HG02938 (cell line): ENCODE measurements around the gene SLC7A5.
"Not testable (repeated sequence)": the region's sequence is repeated elsewhere in the genome, so short reads cannot be mapped to it uniquely, and the experiment has no call there.

Experiments
- ATAC-seq: cut with Tn5 transposase; IDR thresholded peaks from one replicate; pipeline ENCODE4 v1.9.1; 2021; ENCODE audit warnings: mild to moderate bottlenecking, moderate library complexity; ENCODE audit not compliant: unreplicated experiment

Gene SLC7A5

DNA sequence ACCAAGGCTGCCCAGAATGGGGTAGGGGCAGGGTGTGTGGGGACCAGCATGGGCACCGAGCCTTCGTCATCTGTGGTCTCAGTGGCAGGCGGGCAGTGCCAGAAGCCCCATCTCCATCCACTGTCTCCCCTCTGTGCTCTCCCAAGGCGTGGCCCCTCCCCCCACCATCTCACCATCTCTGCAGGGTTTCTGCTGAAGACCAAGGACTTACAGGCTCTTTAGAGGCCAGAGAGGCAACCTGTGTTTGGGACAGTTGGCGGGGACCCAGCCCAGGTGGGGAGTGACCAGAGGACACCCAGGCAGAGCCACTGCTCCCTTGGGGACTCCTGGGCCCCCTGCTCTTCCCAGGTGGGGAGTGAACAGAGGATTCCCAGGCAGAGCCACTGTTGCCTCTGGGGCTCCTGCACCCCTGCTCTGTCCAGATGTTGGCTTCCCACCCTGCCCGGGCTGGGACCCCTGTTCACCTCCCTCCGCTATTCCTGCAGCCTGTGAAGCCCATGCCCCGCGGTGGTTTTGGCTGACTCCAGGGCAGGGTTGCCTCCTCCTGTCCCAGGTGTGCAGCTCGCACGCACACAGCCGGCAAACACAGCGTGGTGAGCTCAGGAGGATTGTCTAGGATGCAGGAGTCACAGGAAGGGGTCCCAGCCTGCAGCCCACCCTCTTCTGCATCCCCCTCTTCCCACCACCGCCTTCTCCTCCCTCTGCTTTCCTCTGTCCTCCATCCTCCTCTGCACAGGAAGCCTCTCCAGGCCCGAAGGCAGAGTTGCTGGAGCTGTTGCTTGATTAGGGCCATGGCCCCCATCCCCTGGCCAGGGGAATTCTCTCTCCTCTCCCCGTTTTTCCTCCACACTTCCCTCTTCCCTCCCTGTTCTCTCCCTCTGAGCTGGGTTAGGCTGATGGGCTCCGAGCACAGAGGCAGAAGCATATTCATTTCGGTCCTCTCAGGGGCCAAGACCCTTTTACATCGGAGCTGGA, 45.0 kb downstream of the SLC7A5 start:
- no peak for ATAC-seq

DNA sequence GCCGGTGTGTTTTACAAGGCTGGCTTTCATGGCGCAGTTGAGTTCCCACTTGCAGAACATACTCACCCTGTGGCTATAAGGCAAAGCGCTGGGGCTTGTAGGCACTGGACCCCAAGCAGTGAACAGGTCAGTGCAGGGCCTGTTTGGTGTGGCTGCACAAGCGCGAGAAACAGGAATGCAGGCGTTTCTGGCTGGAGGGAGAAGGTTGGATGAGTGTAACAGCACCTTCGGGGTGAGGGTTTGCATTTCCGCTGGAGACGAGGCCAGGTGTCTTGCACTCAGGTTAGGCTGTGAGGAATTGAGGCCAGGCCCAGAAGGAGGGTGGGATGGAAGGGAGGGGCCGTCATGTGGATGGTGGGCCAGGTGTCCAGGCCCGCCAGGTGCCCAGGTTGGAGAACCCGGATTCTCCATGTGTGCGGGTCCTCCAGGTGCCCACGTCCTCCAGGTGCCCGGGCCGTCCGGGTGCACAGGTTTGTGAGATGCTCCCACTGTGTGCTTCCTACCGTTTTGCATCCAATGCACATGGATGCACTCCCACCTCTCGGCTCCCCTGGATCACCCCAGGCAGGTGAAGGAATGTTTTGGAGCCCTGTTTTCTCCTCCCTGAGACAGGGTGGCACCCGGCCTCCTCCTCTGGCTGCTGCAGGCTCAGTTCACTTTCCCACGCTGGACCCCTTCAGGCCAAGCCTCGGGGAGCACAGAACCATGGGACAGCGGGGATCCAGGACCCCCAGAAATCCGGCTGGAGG, 46.0 kb downstream of the SLC7A5 start:
- ATAC-seq = no peak

DNA sequence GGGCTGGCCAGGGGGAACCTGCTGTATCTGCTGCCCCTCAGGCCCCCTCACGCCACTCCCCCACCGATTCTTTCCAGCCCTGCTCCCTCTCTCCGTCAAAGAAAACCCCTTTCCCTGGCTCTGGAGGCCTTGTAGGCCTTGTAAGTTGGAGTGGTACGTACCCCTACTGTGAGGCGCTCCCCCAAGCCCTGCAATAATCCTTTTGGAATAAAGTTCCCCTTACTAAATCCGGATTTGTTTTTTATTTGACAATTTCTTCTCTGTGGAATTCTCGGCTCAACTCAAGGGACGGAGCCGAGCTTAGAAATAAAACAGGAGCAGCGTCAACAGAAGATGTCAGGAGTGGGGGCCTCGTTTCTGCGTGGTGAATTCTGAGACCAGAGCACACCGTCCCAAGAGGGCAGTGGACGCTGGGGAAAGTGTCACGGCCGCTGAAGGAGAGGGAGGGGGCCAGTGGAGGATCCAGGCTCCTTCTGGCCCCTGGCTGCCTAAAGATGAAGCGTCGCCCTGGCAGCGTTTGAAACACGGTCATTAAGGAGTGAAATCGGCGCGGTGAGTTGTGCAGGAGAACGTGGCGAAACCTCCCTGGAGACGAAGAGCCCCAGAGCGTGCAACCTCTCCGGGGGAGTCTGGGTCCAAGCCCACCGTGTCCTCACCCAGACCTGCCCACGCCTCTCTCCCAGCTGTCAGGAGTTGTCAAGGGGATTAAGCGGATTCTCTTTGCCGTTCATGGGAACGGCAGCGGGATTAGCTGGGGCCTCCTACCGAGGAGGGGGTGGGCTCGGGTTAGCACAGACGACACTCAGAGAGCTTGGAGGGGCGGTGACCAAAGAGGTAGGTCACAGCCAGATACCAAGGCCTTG, 47.0 kb downstream of the SLC7A5 start:
- ATAC-seq = no peak

DNA sequence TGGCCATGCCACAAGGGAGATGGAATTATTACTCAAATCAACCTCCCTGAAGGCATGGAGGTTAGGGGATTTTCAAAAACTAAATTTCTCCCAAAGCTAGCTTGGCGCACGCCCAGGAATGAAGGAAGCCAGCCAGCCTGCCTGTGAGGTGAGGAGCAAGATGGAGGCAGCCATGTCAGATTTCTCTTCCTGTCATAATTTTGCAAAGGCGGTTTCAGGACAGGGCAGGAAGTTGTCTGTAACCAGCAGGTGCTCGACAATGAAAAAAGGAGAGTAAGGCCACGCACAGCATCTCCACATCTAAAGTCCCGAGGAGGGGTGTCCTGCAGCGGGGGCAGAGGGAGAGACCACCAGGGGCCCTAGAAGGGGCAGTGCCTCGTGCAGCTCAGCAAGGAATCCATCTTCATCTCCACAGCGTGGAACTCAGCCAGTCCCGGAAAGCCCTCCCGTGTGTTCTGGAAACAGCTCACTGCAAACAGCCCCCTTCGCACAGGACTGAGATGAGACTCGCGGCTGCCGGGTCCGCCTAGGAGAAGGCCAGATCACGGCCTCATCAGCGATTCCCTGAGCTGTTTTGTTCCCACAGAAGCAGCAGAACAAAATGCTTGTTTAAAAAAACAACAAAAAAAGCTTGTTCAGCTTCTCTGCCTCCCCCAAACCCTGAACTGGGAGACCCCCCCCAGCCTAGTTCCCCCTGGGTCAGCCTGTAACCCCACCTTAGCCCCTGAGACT, 47.8 kb downstream of the SLC7A5 start:
- ATAC-seq = no peak

DNA sequence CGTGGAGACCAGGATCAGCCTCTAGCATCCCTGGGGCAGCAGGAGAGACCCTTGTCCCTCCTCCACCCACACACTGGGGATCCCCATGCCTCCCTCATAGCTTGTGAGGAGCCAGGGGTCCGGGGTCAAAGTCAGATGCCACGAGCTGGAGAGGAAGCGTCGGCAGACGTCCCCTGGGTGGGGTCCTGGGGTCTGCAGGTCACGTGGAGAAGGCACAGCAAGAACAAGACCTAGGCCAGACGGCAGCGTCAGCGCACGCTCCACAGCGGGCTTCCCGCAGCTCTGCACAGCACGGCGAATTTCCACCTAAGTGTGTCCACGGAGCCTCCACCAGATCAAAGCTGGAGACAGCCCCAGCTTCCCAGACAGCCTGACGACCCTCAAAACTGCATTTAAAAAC, 49.3 kb downstream of the SLC7A5 start:
- no peak for ATAC-seq

DNA sequence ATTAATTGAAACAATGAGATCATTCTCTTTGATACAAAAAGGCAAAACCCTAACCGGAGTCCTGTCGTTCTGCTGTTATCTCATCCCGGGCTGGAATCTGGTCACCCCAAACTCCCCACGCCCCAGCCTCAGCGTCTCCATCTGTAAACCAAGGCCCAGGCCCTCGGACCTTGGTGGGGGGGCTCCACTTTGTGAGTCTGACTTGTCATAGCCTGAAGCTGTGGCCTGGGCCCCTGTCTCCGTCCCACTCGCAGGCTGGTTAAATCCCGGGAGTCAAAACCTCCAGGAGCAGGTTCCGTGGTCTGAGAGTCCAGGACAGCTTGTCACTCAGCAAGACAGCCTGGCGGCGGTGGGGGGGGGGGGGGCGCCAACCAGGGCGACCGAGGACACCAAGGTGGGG, 50.0 kb downstream of the SLC7A5 start:
- no peak for ATAC-seq

DNA sequence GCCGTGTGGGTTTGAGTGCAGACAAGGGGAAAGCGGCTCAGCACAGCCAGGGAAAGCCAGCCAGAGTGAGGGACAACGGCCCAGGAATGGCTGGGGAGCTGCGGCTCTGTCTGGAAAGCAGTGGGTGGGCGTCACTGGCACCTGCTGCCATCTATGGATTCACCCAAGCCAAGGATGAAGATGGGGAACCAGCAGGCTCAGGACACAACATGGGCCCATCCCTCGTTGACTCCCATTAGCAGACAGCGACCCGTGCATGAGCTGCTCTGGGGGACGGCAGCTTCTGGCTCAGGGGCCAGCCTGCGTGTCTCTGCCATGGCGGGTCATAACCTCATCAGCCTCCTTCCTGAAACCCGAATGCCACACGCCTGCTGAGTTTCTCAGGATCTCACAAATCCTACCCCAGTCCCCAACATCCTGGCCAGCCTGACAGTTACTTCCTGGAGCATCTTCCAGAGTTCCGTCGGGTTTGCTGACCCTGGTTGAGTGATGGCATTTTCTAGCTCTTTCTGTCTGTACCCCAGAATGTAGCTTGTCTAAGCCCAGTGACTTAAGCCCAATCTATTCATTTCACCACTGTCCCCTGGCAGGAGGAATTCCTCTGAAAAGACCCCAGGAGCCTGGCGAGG, 50.7 kb downstream of the SLC7A5 start:
- ATAC-seq = no peak

DNA sequence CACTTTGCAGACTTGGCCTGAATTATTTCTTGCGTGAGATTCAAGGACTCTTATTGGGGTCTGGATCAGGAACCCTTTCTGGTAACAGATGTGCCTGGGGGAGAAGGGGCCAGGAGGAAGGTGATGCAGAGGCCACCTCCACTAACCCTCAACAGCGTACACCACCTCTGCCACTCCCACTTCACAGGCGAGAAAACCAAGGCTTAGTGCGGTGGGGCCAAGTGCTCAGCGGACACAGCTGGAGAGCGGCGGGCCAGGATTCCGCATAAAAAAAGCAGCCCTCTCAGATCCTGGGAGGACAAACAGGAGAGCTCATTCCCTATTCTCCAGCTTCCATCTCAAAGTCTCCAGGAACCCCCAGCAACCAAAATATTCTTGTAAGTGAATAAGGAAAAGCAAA, 51.4 kb downstream of the SLC7A5 start:
- ATAC-seq = no peak

DNA sequence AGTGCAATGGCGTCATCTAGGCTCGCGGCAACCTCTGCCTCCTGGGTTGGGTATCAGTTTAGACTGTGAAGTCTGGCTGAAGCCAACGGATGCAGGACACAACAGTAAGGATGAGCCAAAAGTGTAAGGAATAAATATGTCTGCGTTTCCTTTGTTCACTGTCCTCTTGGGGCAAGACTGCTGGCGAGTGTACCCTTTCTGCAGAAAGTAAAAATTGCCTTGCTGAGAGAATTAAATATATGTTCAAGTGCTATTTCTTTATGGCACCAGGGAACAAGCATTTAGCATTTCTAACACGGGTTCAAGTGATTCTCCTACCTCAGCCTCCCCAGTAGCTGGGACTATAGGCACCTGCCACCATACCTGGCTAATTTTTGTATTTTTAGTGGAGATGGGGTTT, 51.9 kb downstream of the SLC7A5 start:
- not testable (repeated sequence) for ATAC-seq

DNA sequence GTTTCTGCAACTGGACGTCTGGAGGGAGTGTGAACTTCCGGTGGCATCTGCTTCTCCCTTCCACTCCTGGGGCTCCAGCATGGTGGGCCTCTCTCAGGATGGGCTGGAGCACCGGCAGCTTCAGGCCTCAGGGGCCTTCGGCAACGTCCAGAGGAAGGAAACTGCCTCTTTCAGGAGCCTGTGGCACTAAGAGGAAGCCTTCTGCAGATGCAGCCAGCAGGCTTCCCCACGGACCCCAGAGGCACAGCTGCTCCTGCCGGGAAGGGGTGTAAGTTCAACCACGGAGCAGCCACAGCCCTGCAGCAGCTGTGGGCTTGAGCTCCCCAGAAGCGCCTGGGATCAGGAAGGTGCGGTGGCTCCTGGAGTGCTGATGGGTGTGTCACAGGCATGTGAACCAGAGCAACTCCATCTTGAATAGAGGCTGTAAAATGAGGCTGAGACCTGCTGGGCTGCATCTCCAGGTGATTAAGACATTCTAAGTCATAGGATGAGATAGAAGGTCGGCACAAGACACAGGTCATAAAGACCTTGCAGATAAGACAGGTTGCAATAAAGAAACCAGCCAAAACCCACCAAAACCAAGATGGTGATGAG, 52.7 kb downstream of the SLC7A5 start:
- no peak for ATAC-seq

DNA sequence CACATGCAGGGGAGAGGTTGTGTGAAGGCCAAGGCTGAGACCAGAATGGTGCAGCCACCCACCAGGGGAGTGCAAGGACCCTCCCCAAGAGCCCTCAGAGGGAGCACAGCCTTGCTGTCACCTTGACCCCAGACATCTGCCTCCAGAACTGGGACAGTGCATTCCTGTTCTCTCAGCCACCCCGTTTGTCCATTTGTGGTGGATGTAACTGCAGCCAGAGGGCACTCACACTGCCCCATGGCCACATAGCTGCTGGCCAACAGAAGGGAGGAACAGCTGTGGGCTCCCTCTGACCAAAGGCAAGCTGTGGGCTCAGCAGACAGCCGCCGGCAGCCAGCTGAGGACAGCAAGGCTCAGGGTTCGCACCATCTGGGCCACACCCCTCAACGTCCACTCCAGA, 53.7 kb downstream of the SLC7A5 start:
- ATAC-seq = no peak

DNA sequence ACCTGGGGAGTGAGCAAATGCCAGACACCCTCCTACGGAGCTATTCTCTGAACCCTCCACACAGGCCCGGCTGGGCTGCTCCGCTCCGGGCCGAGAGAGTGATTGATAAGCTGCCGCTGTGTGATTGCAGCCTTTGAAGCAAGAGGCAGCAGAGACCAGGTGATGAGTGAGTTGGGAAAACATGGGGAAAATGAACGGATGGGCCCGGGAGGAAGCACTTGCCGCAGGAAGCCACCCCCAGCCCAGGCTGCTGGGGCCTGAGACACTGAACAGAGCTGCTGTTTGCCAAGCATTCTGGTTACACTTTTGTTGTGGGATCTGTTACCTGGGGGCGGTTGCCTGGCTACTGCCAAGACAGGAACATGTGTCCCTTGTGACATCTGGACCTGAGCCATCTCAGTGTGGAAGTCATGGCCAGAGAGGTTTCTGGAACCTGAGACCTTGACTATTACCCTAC, 57.1 kb downstream of the SLC7A5 start:
- no peak for ATAC-seq

DNA sequence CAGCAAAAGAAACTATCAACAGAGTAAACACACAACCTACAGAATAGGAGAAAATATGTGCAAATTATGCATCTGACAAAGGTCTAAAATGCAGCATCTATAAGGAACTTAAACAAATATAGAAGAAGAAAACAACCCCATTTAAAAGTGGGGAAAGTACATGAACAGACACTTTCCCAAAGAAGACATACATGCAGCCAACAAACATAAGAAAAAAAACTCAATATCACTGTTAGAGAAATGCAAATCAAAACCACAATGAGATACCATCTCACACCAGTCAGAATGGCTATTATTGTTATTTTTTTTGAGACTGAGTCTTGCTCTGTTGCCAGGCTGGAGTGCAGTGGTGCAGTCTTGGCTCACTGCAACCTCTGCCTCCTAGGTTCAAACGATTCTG, 57.9 kb downstream of the SLC7A5 start:
- ATAC-seq = not testable (repeated sequence)

DNA sequence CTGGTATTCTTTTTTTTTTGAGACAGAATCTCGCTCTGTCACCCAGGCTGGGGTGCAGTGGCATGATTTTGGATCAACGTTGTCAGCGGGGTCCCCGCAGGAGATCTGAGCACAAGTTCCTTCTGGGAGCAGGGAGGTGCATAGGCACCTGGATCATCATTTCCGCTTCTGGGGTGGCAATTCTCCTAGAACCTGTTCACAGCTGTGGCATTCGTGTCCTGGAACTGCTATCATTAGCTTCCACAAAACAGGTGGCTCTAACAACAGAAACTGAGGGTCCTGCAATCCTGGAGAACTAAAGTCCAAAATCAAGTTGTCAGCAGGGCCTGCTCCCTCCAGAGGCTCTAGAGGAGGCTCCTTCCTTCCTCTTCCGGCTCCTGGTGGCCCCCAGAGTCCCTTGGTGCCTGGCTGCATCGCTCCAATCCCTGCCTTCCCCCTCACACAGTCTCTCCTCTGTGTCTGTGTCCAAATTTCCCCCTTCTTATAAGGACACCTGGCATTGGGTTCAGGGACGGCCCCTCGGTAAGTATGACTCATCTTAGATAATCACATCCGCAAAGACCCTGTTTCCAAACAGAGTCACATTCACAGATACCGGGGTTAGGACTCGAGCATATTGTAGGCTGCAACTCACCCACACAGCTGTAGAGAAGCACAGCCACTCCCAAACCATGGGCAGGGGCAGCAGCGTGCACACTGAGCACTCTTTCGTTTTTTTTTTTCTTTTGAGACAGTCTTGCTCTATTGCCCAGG, 60.0 kb downstream of the SLC7A5 start:
- peak; percentile 49 for ATAC-seq

DNA sequence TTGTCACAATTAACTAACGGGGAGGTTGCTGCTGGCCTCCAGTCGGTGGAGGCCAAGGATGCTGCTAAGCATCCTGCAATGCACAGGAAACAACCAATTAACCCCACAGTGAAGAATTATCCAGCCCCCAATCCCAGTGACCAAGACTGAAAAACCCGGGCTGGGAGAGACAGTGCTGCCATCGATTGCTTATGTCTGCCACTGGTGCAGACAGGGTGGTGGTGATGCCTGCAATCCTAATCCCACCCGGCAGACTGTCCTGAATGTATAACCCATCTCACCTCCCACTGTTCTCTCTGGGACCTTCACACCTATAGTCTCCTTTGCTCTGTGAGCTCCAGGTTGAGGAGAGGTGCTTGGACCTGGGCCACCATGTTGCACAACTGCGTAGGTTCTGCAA, 61.2 kb downstream of the SLC7A5 start:
- no peak for ATAC-seq

DNA sequence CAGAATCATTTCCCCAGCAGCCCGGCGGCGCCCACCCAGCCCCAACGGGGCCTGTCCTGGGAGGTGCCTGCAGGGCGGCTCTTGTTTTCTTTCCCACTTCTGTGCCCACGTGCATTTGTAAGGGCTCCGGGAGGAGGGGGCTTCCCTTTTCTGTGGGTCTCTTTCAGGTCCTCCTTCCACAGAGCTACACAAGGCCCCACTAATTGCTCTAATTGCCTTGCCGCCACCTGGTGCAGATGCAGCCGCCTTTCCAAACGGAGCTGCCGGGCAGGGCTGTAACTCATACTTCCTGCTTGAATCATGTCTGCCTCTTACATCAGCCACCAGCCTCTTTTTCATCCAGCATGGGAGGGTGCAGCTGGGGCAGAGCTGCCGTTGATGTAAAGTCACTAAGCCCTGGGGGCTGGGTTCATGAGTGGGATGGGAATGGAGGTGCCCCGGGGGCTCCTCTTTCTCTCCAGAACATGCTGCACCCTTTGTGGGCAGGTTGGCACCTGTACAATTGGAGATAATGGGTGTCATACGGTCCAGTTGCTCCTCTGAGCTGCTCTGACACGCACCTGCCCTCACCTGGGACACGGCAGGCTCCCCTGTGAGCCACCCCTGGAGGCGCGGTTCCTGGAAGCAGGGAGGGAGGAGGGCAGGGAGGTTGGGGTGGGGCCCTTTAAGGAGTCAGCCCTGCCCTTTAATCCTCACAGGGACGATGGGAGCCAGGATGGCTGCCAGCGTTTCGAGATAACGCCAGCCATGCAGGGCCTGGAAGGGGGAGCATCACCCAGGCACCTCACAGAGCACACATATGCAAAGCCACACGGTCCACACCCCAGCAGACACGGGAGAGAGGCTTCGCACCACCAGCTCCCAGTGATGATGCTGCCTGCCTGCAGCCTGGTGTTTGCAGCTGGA, 62.4 kb downstream of the SLC7A5 start:
- no peak for ATAC-seq

DNA sequence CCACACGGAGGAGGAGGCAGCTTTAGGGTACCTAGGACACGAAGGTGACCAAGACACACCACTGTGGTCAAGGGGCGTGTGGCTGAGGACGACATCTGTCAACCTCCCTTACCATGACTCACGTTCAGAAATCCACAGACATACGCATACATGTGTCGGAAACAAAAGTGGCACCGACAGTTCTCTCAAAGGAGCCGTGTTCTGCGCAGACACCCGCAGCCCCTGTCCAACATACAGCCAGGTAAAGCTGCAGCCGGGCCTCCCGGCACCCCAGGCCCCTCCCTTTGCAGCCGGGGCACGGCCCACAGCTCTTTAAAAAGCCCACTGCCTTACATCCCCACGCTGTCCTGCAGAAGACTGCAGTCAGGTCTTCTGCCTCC, 63.1 kb downstream of the SLC7A5 start:
- ATAC-seq = no peak

DNA sequence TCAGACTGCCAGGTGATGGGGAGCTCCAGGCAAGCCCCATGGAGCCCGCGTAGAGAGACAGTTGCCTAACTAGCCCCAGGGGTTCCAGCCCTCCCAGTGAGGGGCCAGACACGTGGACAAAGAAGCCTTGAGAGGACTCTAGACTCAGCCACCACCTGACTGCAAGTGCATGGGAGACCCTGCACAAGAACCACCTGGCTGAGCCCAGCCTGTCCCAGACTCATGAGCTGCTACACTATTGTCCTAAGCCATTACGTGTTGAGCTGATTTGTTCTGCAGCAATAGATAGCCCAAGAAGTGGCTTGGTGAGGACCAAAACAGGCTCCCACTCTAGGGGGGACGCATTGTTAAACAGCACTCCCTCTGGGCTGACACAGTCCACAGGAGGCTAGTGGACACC, 65.9 kb downstream of the SLC7A5 start:
- ATAC-seq = no peak
